HepG2 (cell line): ENCODE measurements around the gene SLC41A1.

Source experiments
- ERF ChIP-seq: IDR thresholded peaks from 2 replicates; pipeline ENCODE4 v1.6.1; 2018; ENCODE audit warnings: missing biosample characterization, missing genetic modification reagents
- ETS1 ChIP-seq: sonication (generic); formaldehyde crosslinking; IDR thresholded peaks from 2 replicates; pipeline ENCODE4 v1.4.0; 2020; ENCODE audit warnings: missing genetic modification reagents
- HOXA9 ChIP-seq: sonication (generic); formaldehyde crosslinking; IDR thresholded peaks from 2 replicates; pipeline ENCODE4 v1.8.1; 2022; ENCODE audit warnings: missing genetic modification reagents, mild to moderate bottlenecking, moderate library complexity, borderline replicate concordance
- JUNB ChIP-seq: sonication (generic); formaldehyde crosslinking; IDR thresholded peaks from 2 replicates; pipeline ENCODE4 v1.8.0; 2022; ENCODE audit warnings: missing genetic modification reagents, mild to moderate bottlenecking, borderline replicate concordance
- MAFG ChIP-seq: sonication (generic); formaldehyde crosslinking; IDR thresholded peaks from 2 replicates; pipeline ENCODE4 v1.5.1; 2020; ENCODE audit warnings: mild to moderate bottlenecking, missing genetic modification reagents
- PRPF4 ChIP-seq: fragments of 200-400 bp; formaldehyde crosslinking; IDR thresholded peaks from 2 replicates; pipeline ENCODE4 v1.6.1; 2016; ENCODE audit warnings: low read length, low read depth; ENCODE audit not compliant: poor library complexity, severe bottlenecking
- RELA ChIP-seq: sonication (generic); formaldehyde crosslinking; IDR thresholded peaks from 2 replicates; pipeline ENCODE4 v1.4.0; 2020; ENCODE audit warnings: missing genetic modification reagents
- YY1 ChIP-seq: IDR thresholded peaks from 2 replicates; pipeline ENCODE4 v1.6.1; 2011; ENCODE audit warnings: low read length, low read depth, moderate library complexity, mild to moderate bottlenecking; ENCODE audit not compliant: insufficient read depth, insufficient replicate concordance
- ZC3H13 ChIP-seq: sonication (generic); formaldehyde crosslinking; IDR thresholded peaks from 2 replicates; pipeline ENCODE4 v1.8.1; 2023; ENCODE audit warnings: mild to moderate bottlenecking, missing genetic modification reagents, moderate library complexity
- ZNF883 ChIP-seq: sonication (generic); formaldehyde crosslinking; IDR thresholded peaks from 2 replicates; pipeline ENCODE4 v1.5.1; 2020; ENCODE audit warnings: mild to moderate bottlenecking, missing genetic modification reagents; ENCODE audit errors: not compliant biosample characterization
- ZZZ3 ChIP-seq: sonication (generic); formaldehyde crosslinking; IDR thresholded peaks from 2 replicates; pipeline ENCODE4 v1.4.0; 2020; ENCODE audit warnings: missing genetic modification reagents, mild to moderate bottlenecking, borderline replicate concordance
- TF ChIP-seq, protein P1 (sequence below): sonication (generic); formaldehyde crosslinking; IDR thresholded peaks from 2 replicates; pipeline ENCODE4 v1.5.0; 2020; ENCODE audit warnings: mild to moderate bottlenecking, missing genetic modification reagents, moderate library complexity

- no peak for TF ChIP-seq ERF (CRISPR knock-in tag)
- no peak for TF ChIP-seq HOXA9
- no peak for TF ChIP-seq YY1
- TF ChIP-seq MAFG = no peak
- no peak for TF ChIP-seq ETS1
- TF ChIP-seq ZNF883 (CRISPR knock-in tag) = no peak
- no peak for TF ChIP-seq RELA (CRISPR knock-in tag)
- TF ChIP-seq ZZZ3 = no peak
- no peak for TF ChIP-seq PRPF4
- no peak for TF ChIP-seq ZC3H13 (CRISPR knock-in tag)
- no peak for TF ChIP-seq JUNB
- TF ChIP-seq, protein P1, sequence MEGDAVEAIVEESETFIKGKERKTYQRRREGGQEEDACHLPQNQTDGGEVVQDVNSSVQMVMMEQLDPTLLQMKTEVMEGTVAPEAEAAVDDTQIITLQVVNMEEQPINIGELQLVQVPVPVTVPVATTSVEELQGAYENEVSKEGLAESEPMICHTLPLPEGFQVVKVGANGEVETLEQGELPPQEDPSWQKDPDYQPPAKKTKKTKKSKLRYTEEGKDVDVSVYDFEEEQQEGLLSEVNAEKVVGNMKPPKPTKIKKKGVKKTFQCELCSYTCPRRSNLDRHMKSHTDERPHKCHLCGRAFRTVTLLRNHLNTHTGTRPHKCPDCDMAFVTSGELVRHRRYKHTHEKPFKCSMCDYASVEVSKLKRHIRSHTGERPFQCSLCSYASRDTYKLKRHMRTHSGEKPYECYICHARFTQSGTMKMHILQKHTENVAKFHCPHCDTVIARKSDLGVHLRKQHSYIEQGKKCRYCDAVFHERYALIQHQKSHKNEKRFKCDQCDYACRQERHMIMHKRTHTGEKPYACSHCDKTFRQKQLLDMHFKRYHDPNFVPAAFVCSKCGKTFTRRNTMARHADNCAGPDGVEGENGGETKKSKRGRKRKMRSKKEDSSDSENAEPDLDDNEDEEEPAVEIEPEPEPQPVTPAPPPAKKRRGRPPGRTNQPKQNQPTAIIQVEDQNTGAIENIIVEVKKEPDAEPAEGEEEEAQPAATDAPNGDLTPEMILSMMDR = no peak
Measured at GRCh38 chr1:205840146-205840923, 27.3 kb upstream of the SLC41A1 start.
